CD4-positive, alpha-beta T cell treated with Interleukin-15 for 4 hours (primary cell): ENCODE measurements around the gene PTPRS.

Experiments used
- DNase-seq: peaks from one replicate; pipeline ENCODE4 v3.0.0-alpha.2; 2020; ENCODE audit warnings: low spot score

Gene PTPRS

GRCh38 chr19:5308451-5309437, 31.9 kb downstream of the PTPRS start:
- no peak for DNase-seq

DNA sequence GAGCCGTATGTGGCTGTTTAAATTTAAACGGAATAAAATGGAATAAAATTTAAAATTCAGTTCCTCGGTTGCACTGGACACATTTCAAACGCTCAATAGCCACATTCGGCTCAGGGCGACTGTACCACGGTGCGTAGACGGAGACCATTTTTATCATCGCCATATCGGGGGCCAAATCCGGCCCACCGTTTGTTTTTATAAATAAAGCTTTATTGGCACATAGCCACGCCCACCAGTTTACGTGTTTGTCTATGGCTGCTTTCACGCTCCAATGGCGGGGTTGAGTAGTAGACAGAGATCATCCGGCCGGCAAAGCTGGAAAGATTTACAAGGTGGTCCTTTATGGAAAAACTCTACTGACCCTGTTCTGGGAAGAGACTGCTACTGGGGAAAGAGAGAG, 33.0 kb downstream of the PTPRS start:
- DNase-seq = no peak

DNA sequence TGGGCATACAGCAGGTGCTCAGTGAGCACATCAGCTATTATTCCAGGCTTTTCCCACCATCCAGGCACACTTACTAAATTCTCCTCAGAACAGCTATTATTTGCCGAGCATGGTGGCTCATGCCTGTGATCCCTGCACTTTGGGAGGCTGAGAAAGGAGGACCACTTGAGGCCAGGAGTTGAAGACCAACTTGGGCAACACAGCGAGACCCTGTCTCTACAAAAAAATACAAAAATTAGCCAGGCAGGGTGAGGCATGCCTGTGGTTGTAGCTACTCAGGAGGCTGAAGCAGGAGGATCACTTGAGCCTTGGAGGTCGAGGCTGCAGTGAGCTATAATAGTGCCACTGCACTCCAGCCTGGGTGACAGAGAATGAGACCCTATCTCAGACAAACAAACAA, 35.4 kb downstream of the PTPRS start:
- no peak for DNase-seq

GRCh38 chr19:5304486-5304885, 36.1 kb downstream of the PTPRS start:
- no peak for DNase-seq

- no peak for DNase-seq
Measured at GRCh38 chr19:5303208-5303607, 37.4 kb downstream of the PTPRS start.

GRCh38 chr19:5302396-5302795, 38.2 kb downstream of the PTPRS start:
- DNase-seq = no peak

DNA sequence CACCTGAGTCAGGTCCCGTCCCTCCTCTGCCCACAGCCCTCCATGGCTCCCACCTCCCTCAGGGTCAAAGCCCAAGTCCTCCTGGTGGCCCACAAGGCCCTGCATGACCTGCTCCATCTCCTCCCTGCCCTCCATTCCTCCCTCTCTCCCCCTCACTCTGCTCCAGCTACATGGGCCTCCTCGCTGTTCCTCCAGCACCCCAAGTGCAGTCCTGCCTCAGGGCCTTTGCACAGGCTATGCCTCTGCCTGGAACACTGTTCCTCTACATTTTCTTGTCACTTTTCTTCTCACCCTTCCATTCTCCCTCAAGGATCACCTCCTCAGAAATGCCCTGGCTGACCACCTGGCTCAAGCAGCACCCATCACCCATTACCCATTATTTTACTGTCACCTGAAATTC, 41.5 kb downstream of the PTPRS start:
- no peak for DNase-seq

DNA sequence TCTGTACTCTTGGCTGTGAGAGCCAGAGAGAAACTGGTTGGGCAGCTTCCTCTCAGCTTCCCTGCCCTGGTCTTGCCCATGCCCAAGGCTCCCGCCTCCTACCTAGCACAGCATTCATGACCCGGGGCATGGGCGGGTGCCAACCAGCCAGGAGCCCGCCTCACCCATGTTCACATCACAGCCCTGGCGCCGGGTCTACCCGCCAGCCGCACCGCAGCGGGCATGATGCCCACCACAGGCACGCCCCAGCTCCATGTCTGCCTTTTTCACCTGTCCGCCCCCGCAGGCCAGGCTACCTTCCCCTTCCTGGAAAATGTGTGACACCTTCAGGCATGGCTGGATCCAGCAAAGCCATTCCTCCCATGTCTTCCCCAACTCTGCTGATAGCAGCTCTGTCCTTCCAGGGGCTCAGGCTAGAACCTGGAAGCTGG, 42.1 kb downstream of the PTPRS start:
- DNase-seq = no peak

DNA sequence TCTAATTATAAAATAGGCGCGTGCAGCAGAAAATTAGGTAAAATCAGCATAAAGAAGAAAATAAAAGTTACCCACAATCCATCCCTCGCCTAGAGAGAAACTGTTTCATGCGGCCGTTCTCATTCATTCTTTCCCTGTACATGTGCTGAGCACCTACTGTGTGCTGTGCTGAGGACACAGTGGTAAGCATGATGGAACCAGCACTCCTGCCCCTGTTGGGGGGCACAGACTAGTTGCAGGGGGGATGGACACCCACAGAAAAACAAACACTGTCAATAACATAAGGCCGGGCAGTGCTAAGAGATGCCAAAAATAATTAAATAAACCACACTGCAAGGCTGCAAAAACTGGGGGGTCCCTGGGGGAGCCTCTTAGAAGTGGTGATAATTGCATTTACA, 43.3 kb downstream of the PTPRS start:
- DNase-seq = no peak

DNA sequence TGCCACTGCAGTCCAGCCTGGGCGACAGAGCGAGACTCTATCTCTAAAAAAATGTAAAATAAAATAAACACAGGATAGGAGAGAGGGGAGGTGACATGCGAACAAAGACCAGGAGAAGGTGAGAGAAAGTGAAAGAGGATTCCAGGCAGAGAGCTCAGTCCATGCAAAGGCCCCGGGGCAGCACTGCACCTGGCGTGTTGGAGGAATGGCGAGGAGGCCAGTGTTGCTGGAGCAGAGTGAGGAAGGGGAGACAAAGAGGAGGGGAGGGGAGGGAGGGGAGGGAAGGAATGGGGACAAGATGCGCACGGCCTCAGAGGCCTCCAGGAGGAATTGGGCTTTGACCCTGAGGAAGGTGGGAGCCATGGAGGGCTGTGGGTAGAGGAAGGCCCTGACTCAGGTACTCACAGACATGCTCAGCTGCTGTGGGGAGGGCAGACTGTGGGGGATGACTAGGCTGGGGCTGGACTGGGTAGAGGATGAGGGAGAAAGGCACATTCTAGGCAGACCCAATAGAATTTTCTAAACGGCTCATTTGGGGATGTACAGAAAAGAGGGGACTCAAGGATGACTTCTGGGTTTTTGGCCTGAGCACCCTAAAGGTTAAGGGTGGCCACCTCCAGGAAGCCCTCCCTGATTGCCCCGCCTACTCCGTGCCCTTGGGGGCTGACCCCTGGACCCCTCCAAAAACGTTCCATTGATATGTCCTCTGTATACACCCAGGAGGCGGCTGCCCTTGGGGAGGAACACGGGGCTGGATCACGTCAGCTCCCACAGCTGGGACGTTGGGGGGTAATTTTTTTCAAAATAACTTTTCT, 43.9 kb downstream of the PTPRS start:
- no peak for DNase-seq

DNA sequence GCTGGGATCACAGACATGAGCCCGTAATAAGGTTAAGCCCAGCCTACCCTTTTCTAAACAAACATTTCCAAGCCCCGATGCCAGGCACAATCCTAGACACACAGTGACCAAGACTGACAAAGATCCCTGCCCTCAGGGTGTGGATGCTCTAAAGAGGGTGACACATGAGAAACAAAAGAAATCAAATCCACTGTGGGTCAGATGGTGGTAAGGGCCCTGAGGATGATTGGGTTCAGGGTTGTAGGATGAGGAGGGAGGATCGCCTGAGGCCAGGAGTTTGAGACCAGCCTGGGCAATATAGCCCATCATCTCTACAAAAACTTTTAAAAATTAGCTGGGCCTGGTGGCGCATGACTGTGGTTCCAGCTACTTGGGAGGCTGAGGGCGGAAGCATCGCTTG, 44.6 kb downstream of the PTPRS start:
- no peak for DNase-seq

- DNase-seq = no peak
Measured at GRCh38 chr19:5294403-5295160, 46.0 kb downstream of the PTPRS start.

- DNase-seq = no peak
Measured at GRCh38 chr19:5293612-5294378, 46.8 kb downstream of the PTPRS start.

DNA sequence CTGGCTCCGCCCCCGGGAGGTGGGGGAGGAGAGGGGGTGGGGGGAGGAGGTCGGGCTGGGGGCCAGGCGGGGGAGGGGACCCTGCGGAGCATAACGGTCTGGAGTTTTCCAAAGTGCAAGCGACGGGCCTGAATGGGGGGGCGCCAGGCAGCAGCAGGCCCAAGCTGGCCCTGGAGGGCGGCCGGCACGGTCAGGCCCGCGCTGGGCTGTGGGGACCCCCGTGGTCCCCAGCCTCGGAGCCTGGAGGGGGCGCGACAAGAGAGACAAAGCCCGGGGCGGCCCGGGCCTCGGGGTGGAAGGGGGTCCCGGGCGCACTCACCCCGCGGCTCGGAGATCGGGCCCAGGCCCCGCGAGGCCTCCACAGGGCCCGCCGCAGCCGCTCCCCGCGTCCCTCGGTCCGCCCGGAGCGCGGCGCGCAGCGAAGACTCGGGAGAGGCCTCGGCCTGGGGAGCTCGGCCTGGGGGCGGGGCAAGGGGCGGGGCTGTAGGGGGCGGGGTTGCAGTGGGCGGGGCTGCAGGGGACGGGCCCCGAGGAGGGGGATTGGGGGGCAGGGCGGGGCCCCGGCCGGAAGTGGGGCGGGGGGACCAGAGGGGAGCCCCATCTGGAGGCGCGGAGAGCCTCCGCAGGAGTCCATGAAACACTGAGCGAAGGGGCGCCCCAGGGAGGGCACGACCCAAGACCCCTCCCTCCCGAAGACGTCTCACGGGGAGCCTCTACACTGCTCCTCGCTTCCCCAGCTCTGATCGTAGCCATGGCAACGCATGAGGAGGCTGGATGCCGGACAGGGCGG, 47.6 kb downstream of the PTPRS start:
- peak; percentile 5 for DNase-seq

GRCh38 chr19:5292453-5292821, 48.2 kb downstream of the PTPRS start:
- DNase-seq = no peak

- DNase-seq = no peak
Measured at GRCh38 chr19:5291588-5292193, 48.9 kb downstream of the PTPRS start.
